PC-3 (cell line): ENCODE results near the gene RFTN2. TPM values are rescaled to one million over a fixed set of nuclear protein-coding genes. Genes with fewer than 3 reads are reported as not detected.

Experiments
- ATAC-seq: fragments of 200-7000 bp; cut with Tn5 transposase; 2 replicates; pipeline ENCODE4 v1.9.1; 2020; ENCODE audit warnings: mild to moderate bottlenecking, moderate library complexity
- BruUV-seq: library from RNA; stranded (reverse); fragments of 400-500 nt; replicated peaks from 2 replicates; lab custom pipeline; 2021; lab: Mats Ljungman, UMichigan
- CTCF ChIA-PET: fragments of 300-600 bp; sonication (Branson Sonifier 250); formaldehyde crosslinking; loops from one replicate; lab custom pipeline; 2022; ENCODE audit warnings: antibody characterized with exemption; lab: Charles Lee
- POLR2A ChIA-PET: fragments of 300-600 bp; sonication (Branson Sonifier 250); formaldehyde crosslinking; loops from one replicate; lab custom pipeline; 2022; ENCODE audit warnings: antibody characterized with exemption; ENCODE audit not compliant: unreplicated experiment; lab: Charles Lee
- DNase-seq: peaks from one replicate; pipeline ENCODE4 v3.0.0-alpha.2; 2015
- H2AFZ ChIP-seq: fragments of 300-600 bp; sonication (generic); 2 replicates; pipeline ENCODE4 v1.6.0; 2016; ENCODE audit warnings: antibody characterized with exemption, low read length
- H3F3A ChIP-seq: fragments of 300-600 bp; sonication (generic); one replicate; pipeline ENCODE4 v1.6.0; 2017; ENCODE audit warnings: antibody characterized with exemption, low read length, control low read depth, mild to moderate bottlenecking; ENCODE audit not compliant: unreplicated experiment
- H3K27ac ChIP-seq: fragments of 300-600 bp; sonication (generic); 2 replicates; pipeline ENCODE4 v1.5.1; 2016; ENCODE audit warnings: mild to moderate bottlenecking, low read length
- H3K27me3 ChIP-seq: fragments of 300-600 bp; sonication (generic); 2 replicates; pipeline ENCODE4 v1.6.1; 2016; ENCODE audit warnings: low read length, mixed read lengths
- H3K36me3 ChIP-seq: fragments of 300-600 bp; sonication (generic); 2 replicates; pipeline ENCODE4 v1.6.1; 2016; ENCODE audit warnings: low read depth, mixed run types, low read length, mixed read lengths
- H3K4me1 ChIP-seq: fragments of 300-600 bp; sonication (generic); 2 replicates; pipeline ENCODE4 v1.5.1; 2016; ENCODE audit warnings: low read length; ENCODE audit not compliant: insufficient read depth
- H3K4me2 ChIP-seq: fragments of 300-600 bp; sonication (generic); 2 replicates; pipeline ENCODE4 v1.6.0; 2016; ENCODE audit warnings: low read length
- H3K4me3 ChIP-seq: fragments of 300-600 bp; sonication (generic); 2 replicates; pipeline ENCODE4 v1.5.1; 2016; ENCODE audit warnings: mild to moderate bottlenecking, low read length, mixed read lengths
- H3K79me2 ChIP-seq: fragments of 300-600 bp; sonication (generic); 2 replicates; pipeline ENCODE4 v1.6.1; 2017; ENCODE audit warnings: low read length, mixed read lengths
- H3K9ac ChIP-seq: fragments of 300-600 bp; sonication (generic); 2 replicates; pipeline ENCODE4 v1.6.0; 2016; ENCODE audit warnings: mild to moderate bottlenecking, low read length
- H3K9me2 ChIP-seq: fragments of 300-600 bp; sonication (generic); replicated peaks from 2 replicates; pipeline ENCODE4 v1.6.1; 2016; ENCODE audit warnings: mixed run types, low read length, mixed read lengths
- H3K9me3 ChIP-seq: fragments of 300-600 bp; sonication (generic); 2 replicates; pipeline ENCODE4 v1.6.1; 2016; ENCODE audit warnings: low read length, mixed read lengths
- H4K20me1 ChIP-seq: fragments of 300-600 bp; sonication (generic); 2 replicates; pipeline ENCODE4 v1.6.1; 2016; ENCODE audit warnings: low read length, mixed read lengths
- CTCF ChIP-seq: fragments of 300-600 bp; sonication (generic); conservative IDR thresholded peaks from 2 replicates; pipeline ENCODE4 v1.5.1; 2017; ENCODE audit warnings: antibody characterized with exemption, low read depth, mild to moderate bottlenecking, low read length
- EZH2 ChIP-seq: fragments of 300-600 bp; sonication (generic); IDR thresholded peaks from one replicate; pipeline ENCODE4 v1.6.1; 2017; ENCODE audit warnings: antibody characterized with exemption, mild to moderate bottlenecking, low read length; ENCODE audit not compliant: unreplicated experiment
- EZH2phosphoT487 ChIP-seq: fragments of 300-600 bp; sonication (generic); IDR thresholded peaks from 2 replicates; pipeline ENCODE4 v1.6.1; 2018; ENCODE audit warnings: mild to moderate bottlenecking, antibody characterized with exemption, low read length, borderline replicate concordance
- intact Hi-C: fragments of 100-400 bp; cut with micrococcal nuclease; formaldehyde crosslinking; loops from 2 replicates; pipeline ENCODE4 v1.9.0; 2023
- total RNA-seq: library from RNA; depleted of rRNA; stranded (reverse); fragments of >200 nt; gene quantifications from 2 replicates; pipeline ENCODE4 v1.2.3, GENCODE V29; 2014

RFTN2 gene
- total RNA-seq, 1 experiment from 2014 or later = 0.07 TPM

- H3K27me3 ChIP-seq = no peaks in the 10 kb centered on the region
- H3K27ac ChIP-seq = peak within 1 kb of the TSS; percentile 34
- TF ChIP-seq EZH2phosphoT487 = no peak
- TF ChIP-seq CTCF = no peak
- no peak for TF ChIP-seq EZH2
- H3K9me2 ChIP-seq = no peaks in the 10 kb centered on the region
- H4K20me1 ChIP-seq = peaks cover 40% of the 10 kb centered on the region
- intact Hi-C loops = loop anchor here (1.0 to 10.0 kb wide), 5 partner anchors 93 to 548 kb away; partner anchors contain the start of genes MOB4 and SF3B1
- H3K36me3 ChIP-seq = peaks cover 6% of the 10 kb centered on the region; the same call in 1 of the 2 replicates
- H3F3A ChIP-seq = no peaks in the 10 kb centered on the region
- H3K79me2 ChIP-seq = peaks cover 51% of the 10 kb centered on the region
- H3K9ac ChIP-seq = peak within 1 kb of the TSS; percentile 89
- peak within 1 kb of the TSS; percentile 99 for H3K4me2 ChIP-seq
- H3K4me1 ChIP-seq = peaks cover 14% of the 10 kb centered on the region
- H2AFZ ChIP-seq = peak within 1 kb of the TSS; percentile 96
- POLR2A ChIA-PET = interaction anchor here (0.6 to 1.1 kb wide), 4 partner anchors 12 to 205 kb away, joined by 3 to 9 read pairs (median 4); partner anchors contain the start of gene HSPE1
- CTCF ChIA-PET = interaction anchor here (0.5 to 0.8 kb wide), 3 partner anchors 105 to 1783 kb away, joined by 3 to 4 read pairs (median 3); no protein-coding TSS in a partner anchor
- TSS peak; percentile 51 for BruUV-seq
- DNase-seq = peak; percentile 93
- peak within 1 kb of the TSS; percentile 91 for H3K4me3 ChIP-seq
- peak; percentile 78 for ATAC-seq
- no peaks in the 10 kb centered on the region for H3K9me3 ChIP-seq
Measured at GRCh38 chr2:197705121-197705911, 29.9 kb upstream of the RFTN2 start, which contains the start of gene MARS2. MARS2 (plus strand) TSS chr2:197705369; CDS start chr2:197705406, 37 bp downstream.

GRCh38 chr2:197704434-197705120 is 29.2 kb upstream of the RFTN2 start:
- TSS peak; percentile 74 for BruUV-seq

More at GRCh38 chr2:197704434-197705120, 29.2 kb upstream of the RFTN2 start:
- H3K27ac ChIP-seq = peak overlapping the region; percentile 34
- peaks cover 44% of the 10 kb centered on the region for H3K79me2 ChIP-seq
- POLR2A ChIA-PET = interaction anchor here (0.6 to 1.1 kb wide), 3 partner anchors 11 to 204 kb away, joined by 3 to 9 read pairs (median 3); partner anchors contain the start of gene HSPE1
- DNase-seq (no peak), ATAC-seq (peak; percentile 43)
- H3K36me3 ChIP-seq = no peaks in the 10 kb centered on the region
- TF ChIP-seq CTCF = no peak
- CTCF ChIA-PET = interaction anchor here (0.6 to 0.8 kb wide), 2 partner anchors 105 to 953 kb away, joined by 3 to 4 read pairs; no protein-coding TSS in a partner anchor
- peak overlapping the region; percentile 88 for H3K4me2 ChIP-seq
- H3K27me3 ChIP-seq = no peaks in the 10 kb centered on the region
- peak overlapping the region; percentile 77 for H3K9ac ChIP-seq
- peaks cover 14% of the 10 kb centered on the region for H3K4me1 ChIP-seq
- intact Hi-C loops = loop anchor here (1.0 to 10.0 kb wide), 5 partner anchors 92 to 547 kb away; partner anchors contain the start of genes MOB4 and SF3B1
- no peaks in the 10 kb centered on the region for H3K9me2 ChIP-seq
- H3F3A ChIP-seq = no peaks in the 10 kb centered on the region
- peaks cover 33% of the 10 kb centered on the region for H4K20me1 ChIP-seq
- peak overlapping the region; percentile 96 for H2AFZ ChIP-seq
- H3K4me3 ChIP-seq = peak overlapping the region; percentile 75
- H3K9me3 ChIP-seq = no peaks in the 10 kb centered on the region
